HepG2 (cell line): ENCODE data around the gene PDGFRB. TPM values are rescaled to one million over a fixed set of nuclear protein-coding genes. Genes with fewer than 3 reads are reported as not detected.
A peak's percentile ranks its signal among the peaks of the same experiment; 100 is the strongest.

Experiments used
- ATAC-seq: fragments of 200-7000 bp; cut with Tn5 transposase; 3 replicates; pipeline ENCODE4 v1.9.1; 2020; ENCODE audit warnings: mild to moderate bottlenecking, moderate library complexity
- BruUV-seq: library from RNA; stranded (reverse); fragments of 400-500 nt; replicated peaks from 2 replicates; lab custom pipeline; 2021; lab: Mats Ljungman, UMichigan
- CTCF ChIA-PET: fragments of 300-600 bp; formaldehyde crosslinking; extraction: SDS; loops from one replicate; lab custom pipeline; 2021; ENCODE audit warnings: low total read pairs, inconsistent platforms, low intra/inter-chr PET ratio; lab: Yijun Ruan, JAX
- POLR2A ChIA-PET: fragments of 350-600 bp; sonication (Branson Sonifier 250); formaldehyde crosslinking; loops from one replicate; lab custom pipeline; 2020; ENCODE audit warnings: antibody characterized with exemption, inconsistent platforms; lab: Yijun Ruan, JAX
- DNase-seq: peaks from one replicate; pipeline ENCODE4 v3.0.0-alpha.2; 2015; ENCODE audit warnings: low spot score
- FAIRE-seq: peaks from 3 replicates; lab custom pipeline; 2011; peaks lifted over from hg19 to GRCh38; lab: Jason Lieb, UNC
- H2AFZ ChIP-seq: one replicate; pipeline ENCODE4 v1.6.1; 2011; ENCODE audit warnings: low read length, inconsistent platforms
- H3K27ac ChIP-seq: fragments of 300-600 bp; 3 replicates; pipeline ENCODE4 v1.8.0; 2011; ENCODE audit warnings: mixed run types, mild to moderate bottlenecking, mixed read lengths, low read length, inconsistent platforms; ENCODE audit not compliant: insufficient read depth; ENCODE audit errors: extremely low read length
- H3K27me3 ChIP-seq, 2 experiments: fragments of 200-600 bp in 1 of 2; 2 replicates in 1 of 2; 3 replicates in 1 of 2; pipeline versions ENCODE4 v1.6.0 to v1.8.0; 2011; ENCODE audit warnings: low read length in 2 of 2, mild to moderate bottlenecking in 2 of 2, moderate library complexity in 2 of 2, inconsistent platforms in 1 of 2; ENCODE audit not compliant: insufficient read depth in 2 of 2, control insufficient read depth in 1 of 2
- H3K36me3 ChIP-seq, 2 experiments: fragments of 200-600 bp in 1 of 2; replicated peaks in 1 of 2; 2 replicates in 1 of 2; 3 replicates in 1 of 2; pipeline versions ENCODE4 v1.5.1 to v1.8.0; 2011; ENCODE audit warnings: low read length in 2 of 2, inconsistent platforms in 1 of 2; ENCODE audit not compliant: insufficient read depth in 2 of 2, control insufficient read depth in 1 of 2
- H3K4me1 ChIP-seq: 2 replicates; pipeline ENCODE4 v1.5.1; 2012; ENCODE audit warnings: low read length, inconsistent platforms; ENCODE audit not compliant: insufficient read depth
- H3K4me2 ChIP-seq: 2 replicates; pipeline ENCODE4 v1.6.0; 2011; ENCODE audit warnings: low read depth, low read length, inconsistent platforms
- H3K4me3 ChIP-seq, 3 experiments: fragments of 200-600 bp in 1 of 3; sonication (generic), shearing (Covaris generic) in 1 of 3; replicated peaks in 1 of 3; 2 replicates each; pipeline ENCODE4 v1.5.1; 2011 to 2016; ENCODE audit warnings: low read length in 3 of 3, inconsistent platforms in 2 of 3, low read depth in 2 of 3, mild to moderate bottlenecking in 2 of 3, control low read depth in 1 of 3, mixed read lengths in 1 of 3; ENCODE audit not compliant: insufficient read depth in 1 of 3
- H3K79me2 ChIP-seq: one replicate; pipeline ENCODE4 v1.6.1; 2011; ENCODE audit warnings: low read length, inconsistent platforms; ENCODE audit not compliant: insufficient read depth
- H3K9ac ChIP-seq: 2 replicates; pipeline ENCODE4 v1.6.0; 2011; ENCODE audit warnings: mild to moderate bottlenecking, low read depth, low read length, inconsistent platforms; ENCODE audit not compliant: insufficient read depth
- H3K9me3 ChIP-seq: 2 replicates; pipeline ENCODE4 v1.5.1; 2012; ENCODE audit warnings: mild to moderate bottlenecking, low read length
- H4K20me1 ChIP-seq: 2 replicates; pipeline ENCODE4 v1.6.0; 2011; ENCODE audit warnings: inconsistent platforms, mild to moderate bottlenecking, low read length, moderate library complexity; ENCODE audit not compliant: insufficient read depth
- ATF1 ChIP-seq: IDR thresholded peaks from 2 replicates; pipeline ENCODE4 v1.6.1; 2016; ENCODE audit warnings: mild to moderate bottlenecking, control low read depth
- HNF4A ChIP-seq: sonication (generic); formaldehyde crosslinking; IDR thresholded peaks from 2 replicates; pipeline ENCODE4 v1.4.0; 2020; ENCODE audit warnings: missing genetic modification reagents
- HNF4G ChIP-seq, 2 experiments: sonication (generic) in 1 of 2; formaldehyde crosslinking in 1 of 2; IDR thresholded peaks; 2 replicates each; pipeline versions ENCODE4 v1.4.0 to v1.6.1; 2011 to 2020; ENCODE audit warnings: borderline replicate concordance in 2 of 2, low read depth in 2 of 2, mild to moderate bottlenecking in 2 of 2, low read length in 1 of 2, missing genetic modification reagents in 1 of 2, moderate library complexity in 1 of 2
- MYNN ChIP-seq: sonication (generic); formaldehyde crosslinking; IDR thresholded peaks from 2 replicates; pipeline ENCODE4 v1.4.0; 2020; ENCODE audit warnings: mild to moderate bottlenecking, low read depth, missing genetic modification reagents
- RARA ChIP-seq: IDR thresholded peaks from 2 replicates; pipeline ENCODE4 v1.6.1; 2016; ENCODE audit warnings: missing genetic modification reagents, missing compliant biosample characterization
- ZNF253 ChIP-seq: sonication (generic); formaldehyde crosslinking; IDR thresholded peaks from 2 replicates; pipeline ENCODE4 v1.8.0; 2022; ENCODE audit warnings: mild to moderate bottlenecking, missing genetic modification reagents, borderline replicate concordance
- WGBS: methylation state at CpG from one replicate; pipeline ENCODE4 v1.1.6; 2017; ENCODE audit warnings: low lambda C conversion rate; 5-methylcytosine and 5-hydroxymethylcytosine counted together
- in situ Hi-C: cut with HindIII; loops from 2 replicates; pipeline ENCODE4 v1.10.0; 2017; ENCODE audit warnings: low pct_unique_long_range_greater_than_20kb; ENCODE audit not compliant: extremely low pct_ligation_motif_present
- intact Hi-C: fragments of 100-400 bp; cut with micrococcal nuclease; formaldehyde crosslinking; loops from one replicate; pipeline ENCODE4 v1.10.0; 2022; ENCODE audit not compliant: unreplicated experiment
- polyA plus RNA-seq, 8 experiments: library from polyadenylated mRNA; depleted of rRNA in 3 of 8; stranded (reverse) in 7 of 8; unstranded in 1 of 8; fragments of >200 nt; fragmentation: Illumina TruSeq in 4 of 8; extraction: Trizol in 4 of 8; gene quantifications; 2 replicates each; pipeline versions ENCODE4 v1.2.1 to v1.2.3, GENCODE V29; 2011 to 2016; ENCODE audit warnings: low read depth in 4 of 8, missing spikeins in 1 of 8, mixed read lengths in 1 of 8; ENCODE audit not compliant: insufficient read depth in 1 of 8
- total RNA-seq, 5 experiments: library from RNA; depleted of rRNA; stranded (reverse); fragments of >200 nt; fragmentation: Illumina TruSeq; extraction: Trizol; gene quantifications; 2 replicates each; pipeline ENCODE4 v1.2.3, GENCODE V29; 2016; ENCODE audit warnings: low read depth in 1 of 5

PDGFRB gene
- total and polyA plus RNA-seq, 2 of the 13 experiments (the other 11 are each of a cell fraction or from before 2014, with no cell fraction given): 4.0 to 21.0 TPM

- TF ChIP-seq HNF4G (IDR thresholded peaks at IDR 0.05; ENCODE audit: borderline replicate concordance, low read depth, low read length): no peak
- TF ChIP-seq HNF4G (CRISPR knock-in tag; IDR thresholded peaks at IDR 0.05; ENCODE audit: borderline replicate concordance, low read depth): no peak
- peak; percentile 43; the same call in 1 of the 2 replicates for TF ChIP-seq RARA (CRISPR knock-in tag)
- TF ChIP-seq, all 625 proteins: peak for 9
Measured at GRCh38 chr5:150121448-150122157, 34.0 kb downstream of the PDGFRB start (continued).

DNA sequence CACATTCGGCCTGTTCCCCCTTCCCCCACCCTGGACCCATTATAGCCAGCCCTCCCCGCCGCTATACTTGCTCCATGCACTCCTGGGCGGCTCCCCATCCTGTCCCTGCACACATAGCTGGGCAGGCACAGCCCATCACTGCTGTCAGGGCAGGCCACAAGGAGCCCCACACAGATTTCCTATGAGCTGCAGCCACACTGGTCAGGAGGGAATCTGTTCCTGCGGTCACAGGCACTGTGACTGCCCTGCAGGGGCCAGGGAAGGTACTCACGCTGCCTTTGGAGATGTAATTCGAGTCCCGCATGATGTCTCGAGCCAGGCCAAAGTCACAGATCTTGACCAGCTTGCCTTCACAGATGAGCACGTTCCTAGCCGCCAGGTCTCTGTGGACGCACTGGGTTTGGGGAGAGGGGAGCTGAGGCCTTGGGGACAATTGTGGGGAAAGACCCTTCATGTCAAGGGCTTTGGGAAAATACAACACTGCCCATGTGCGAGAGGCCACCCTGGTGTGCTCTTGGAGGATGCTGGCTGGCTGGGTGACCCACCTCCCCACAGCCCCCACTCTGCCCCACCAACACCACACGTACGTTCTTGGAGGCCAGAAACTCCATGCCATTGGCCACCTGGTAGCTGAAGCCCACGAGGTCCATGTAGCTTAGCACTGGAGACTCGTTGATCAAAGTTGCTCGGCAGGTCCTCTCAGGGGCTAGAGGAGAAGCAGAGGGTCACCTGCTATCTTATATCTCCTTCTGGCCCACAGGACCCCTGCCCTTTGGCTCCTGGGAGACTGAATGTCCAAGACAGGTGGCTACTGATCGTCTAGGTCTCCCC, 34.8 kb downstream of the PDGFRB start:
- no peak for DNase-seq
- Histone ChIP-seq H3K9ac (no peak overlapping the region), H3K4me1 (peaks cover 18% of the 10 kb centered on the region), H3K9me3 (no peaks in the 10 kb centered on the region), H3K79me2 (no peaks in the 10 kb centered on the region), H3K4me2 (no peak overlapping the region), H3K27me3 (no peaks in the 10 kb centered on the region), H2AFZ (no peak overlapping the region), H3K4me3 (no peak overlapping the region), H4K20me1 (no peaks in the 10 kb centered on the region), H3K27ac (no peak overlapping the region), H3K36me3 (no peaks in the 10 kb centered on the region)
- CTCF ChIA-PET: no interaction called here
- BruUV-seq: no TSS peak
- intact Hi-C loops: loop anchor here (10.0 kb wide), 1 partner anchor 286 kb away; no protein-coding TSS in a partner anchor
- in situ Hi-C loops: no loop called here
- no peak for TF ChIP-seq HNF4A (CRISPR knock-in tag)
- no peak for TF ChIP-seq MYNN (CRISPR knock-in tag)
- no peak for TF ChIP-seq ZNF253 (CRISPR knock-in tag)
- no peak for TF ChIP-seq ATF1 (CRISPR knock-in tag)
- WGBS: 64% methylated on average over 15 of the region's 19 CpGs
- ATAC-seq: no peak; the same call in 2 of the 3 replicates
- no peak for FAIRE-seq
- POLR2A ChIA-PET: no interaction called here
